Fibroblast of lung (primary cell): Measurements from ENCODE around the gene LIMA1. TPM values are rescaled to one million over a fixed set of nuclear protein-coding genes. Genes with fewer than 3 reads are reported as not detected.
"Not testable (repeated sequence)": the region's sequence is repeated elsewhere in the genome, so short reads cannot be mapped to it uniquely, and the experiment has no call there.

Experiments
- DNase-seq, 2 donors: peaks; one replicate each; pipeline versions ENCODE4 v3.0.0 to v3.0.0-alpha.2; 2010; ENCODE audit warnings: low read depth in 2 of 2
- H2AFZ ChIP-seq: 2 replicates; pipeline ENCODE4 v1.5.1; 2012; ENCODE audit warnings: low read length, control low read depth, inconsistent platforms
- H3K27ac ChIP-seq: 2 replicates; pipeline ENCODE4 v1.5.1; 2011; ENCODE audit warnings: low read length, control low read depth; ENCODE audit not compliant: insufficient read depth
- H3K27me3 ChIP-seq: 2 replicates; pipeline ENCODE4 v1.5.1; 2011; ENCODE audit warnings: mild to moderate bottlenecking, low read length; ENCODE audit not compliant: control insufficient read depth, insufficient read depth
- H3K36me3 ChIP-seq: 2 replicates; pipeline ENCODE4 v1.5.1; 2011; ENCODE audit warnings: low read length; ENCODE audit not compliant: control insufficient read depth, insufficient read depth
- H3K4me1 ChIP-seq: 2 replicates; pipeline ENCODE4 v1.5.1; 2011; ENCODE audit warnings: low read length; ENCODE audit not compliant: control insufficient read depth, insufficient read depth; ENCODE audit errors: extremely low read depth
- H3K4me2 ChIP-seq: 2 replicates; pipeline ENCODE4 v1.5.1; 2011; ENCODE audit warnings: low read length, control low read depth; ENCODE audit not compliant: insufficient read depth; ENCODE audit errors: extremely low read depth
- H3K4me3 ChIP-seq, 4 experiments: fragments of 200-600 bp in 1 of 4; sonication (generic) in 1 of 4; replicated peaks in 1 of 4; 2 replicates each; pipeline ENCODE4 v1.5.1; 2011 to 2016; ENCODE audit warnings: low read length in 4 of 4, low read depth in 3 of 4, mild to moderate bottlenecking in 3 of 4, control low read depth in 2 of 4, inconsistent platforms in 1 of 4, mixed read lengths in 1 of 4; ENCODE audit not compliant: insufficient read depth in 1 of 4; ENCODE audit errors: control extremely low read depth in 1 of 4
- H3K79me2 ChIP-seq: 2 replicates; pipeline ENCODE4 v1.5.1; 2012; ENCODE audit warnings: mild to moderate bottlenecking, low read length, inconsistent platforms; ENCODE audit not compliant: control insufficient read depth, insufficient read depth
- H3K9ac ChIP-seq: 2 replicates; pipeline ENCODE4 v1.5.1; 2011; ENCODE audit warnings: mild to moderate bottlenecking, low read length, control low read depth; ENCODE audit not compliant: insufficient read depth
- H3K9me3 ChIP-seq: 2 replicates; pipeline ENCODE4 v1.5.1; 2012; ENCODE audit warnings: low read depth, low read length; ENCODE audit not compliant: control insufficient read depth, insufficient read depth
- H4K20me1 ChIP-seq: 2 replicates; pipeline ENCODE4 v1.5.1; 2011; ENCODE audit warnings: low read length; ENCODE audit not compliant: control insufficient read depth, insufficient read depth; ENCODE audit errors: extremely low read depth
- EZH2 ChIP-seq: IDR thresholded peaks from 2 replicates; pipeline ENCODE4 v1.5.1; 2012; ENCODE audit warnings: low read length, control low read depth, mild to moderate bottlenecking; ENCODE audit errors: missing control alignments
- polyA plus RNA-seq, 2 donors: library from polyadenylated mRNA; depleted of rRNA in 1 of 2; stranded (reverse) in 1 of 2; unstranded in 1 of 2; fragments of >200 nt; gene quantifications; 2 replicates each; pipeline ENCODE4 v1.2.1, GENCODE V29; 2011 to 2012; ENCODE audit warnings: missing spikeins in 1 of 2
- total RNA-seq: library from RNA; depleted of rRNA; stranded (reverse); fragments of >200 nt; gene quantifications from 2 replicates; pipeline ENCODE4 v1.2.1, GENCODE V29; 2014
- TF ChIP-seq, protein P1 (sequence below), 2 donors: IDR thresholded peaks in 1 of 2; conservative IDR thresholded peaks in 1 of 2; 1 replicate in 1 of 2; 2 replicates in 1 of 2; pipeline ENCODE4 v1.5.1; 2011 to 2012; ENCODE audit warnings: low read length in 2 of 2, control low read depth in 1 of 2, inconsistent platforms in 1 of 2, low read depth in 1 of 2, mild to moderate bottlenecking in 1 of 2

LIMA1 gene
- total and polyA plus RNA-seq, 2 donors (not counting 1 experiment from before 2014, with no cell fraction given) = 171 to 308 TPM

DNA sequence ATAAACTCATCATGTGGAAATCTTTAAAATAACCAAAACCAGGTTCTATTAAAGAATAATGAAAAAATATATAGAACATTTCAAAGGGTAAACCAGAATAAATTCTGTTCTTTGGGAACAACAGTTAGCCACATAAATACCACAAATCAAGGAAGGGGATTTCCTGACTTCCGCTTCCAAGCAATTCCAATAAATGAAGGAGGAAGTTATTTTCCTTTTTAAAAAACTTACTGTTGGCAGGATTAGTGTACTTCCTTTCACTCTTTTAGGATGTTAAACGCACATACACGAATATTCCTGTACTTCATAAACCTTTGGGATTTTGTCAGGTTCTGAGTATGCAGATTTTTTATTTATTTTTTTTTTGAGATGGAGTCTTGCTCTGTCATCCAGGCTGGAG lies 13.7 kb upstream of the LIMA1 start:
- no peak overlapping the region for H3K4me3 ChIP-seq
- no peak overlapping the region for H3K4me2 ChIP-seq
- H4K20me1 ChIP-seq = no peaks in the 10 kb centered on the region
- no peak overlapping the region for H2AFZ ChIP-seq
- H3K4me1 ChIP-seq = no peaks in the 10 kb centered on the region
- no peaks in the 10 kb centered on the region for H3K79me2 ChIP-seq
- no peak for DNase-seq
- H3K9ac ChIP-seq = no peak overlapping the region
- H3K27me3 ChIP-seq = no peaks in the 10 kb centered on the region
- H3K36me3 ChIP-seq = no peaks in the 10 kb centered on the region
- TF ChIP-seq, protein P1, sequence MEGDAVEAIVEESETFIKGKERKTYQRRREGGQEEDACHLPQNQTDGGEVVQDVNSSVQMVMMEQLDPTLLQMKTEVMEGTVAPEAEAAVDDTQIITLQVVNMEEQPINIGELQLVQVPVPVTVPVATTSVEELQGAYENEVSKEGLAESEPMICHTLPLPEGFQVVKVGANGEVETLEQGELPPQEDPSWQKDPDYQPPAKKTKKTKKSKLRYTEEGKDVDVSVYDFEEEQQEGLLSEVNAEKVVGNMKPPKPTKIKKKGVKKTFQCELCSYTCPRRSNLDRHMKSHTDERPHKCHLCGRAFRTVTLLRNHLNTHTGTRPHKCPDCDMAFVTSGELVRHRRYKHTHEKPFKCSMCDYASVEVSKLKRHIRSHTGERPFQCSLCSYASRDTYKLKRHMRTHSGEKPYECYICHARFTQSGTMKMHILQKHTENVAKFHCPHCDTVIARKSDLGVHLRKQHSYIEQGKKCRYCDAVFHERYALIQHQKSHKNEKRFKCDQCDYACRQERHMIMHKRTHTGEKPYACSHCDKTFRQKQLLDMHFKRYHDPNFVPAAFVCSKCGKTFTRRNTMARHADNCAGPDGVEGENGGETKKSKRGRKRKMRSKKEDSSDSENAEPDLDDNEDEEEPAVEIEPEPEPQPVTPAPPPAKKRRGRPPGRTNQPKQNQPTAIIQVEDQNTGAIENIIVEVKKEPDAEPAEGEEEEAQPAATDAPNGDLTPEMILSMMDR (conservative IDR thresholded peaks at IDR 0.05 in 1 of 2, IDR thresholded peaks at IDR 0.05 in 1 of 2; ENCODE audit: low read depth in 1 of 2, low read length in 2 of 2) = no peak
- TF ChIP-seq EZH2 = no peak
- H3K27ac ChIP-seq = no peak overlapping the region
- H3K9me3 ChIP-seq = no peaks in the 10 kb centered on the region

DNA sequence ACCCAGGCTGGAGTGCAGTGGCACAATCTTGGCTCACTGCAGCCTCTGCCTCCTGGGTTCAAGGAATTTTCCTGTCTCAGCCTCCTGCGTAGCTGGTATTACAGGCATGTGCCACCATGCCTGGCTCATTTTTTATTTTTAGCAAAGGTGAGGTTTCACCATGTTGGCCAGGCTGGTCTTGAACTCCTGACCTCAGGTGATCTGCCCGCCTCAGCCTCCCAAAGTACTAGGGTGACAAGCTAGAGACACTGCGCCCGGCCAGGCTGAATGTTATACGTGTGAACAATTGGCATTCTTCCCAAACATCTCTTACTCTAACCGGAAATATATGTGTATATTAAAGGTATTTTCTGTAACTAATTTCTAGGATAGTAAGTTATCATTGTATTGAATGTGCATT lies 13.2 kb upstream of the LIMA1 start:
- H3K27ac ChIP-seq = no peak overlapping the region
- no peak overlapping the region for H3K4me2 ChIP-seq
- no peak overlapping the region for H2AFZ ChIP-seq
- no peaks in the 10 kb centered on the region for H3K79me2 ChIP-seq
- TF ChIP-seq EZH2 = no peak
- TF ChIP-seq, protein P1 (conservative IDR thresholded peaks at IDR 0.05 in 1 of 2, IDR thresholded peaks at IDR 0.05 in 1 of 2; ENCODE audit: low read depth in 1 of 2, low read length in 2 of 2) = no peak
- H4K20me1 ChIP-seq = no peaks in the 10 kb centered on the region
- no peak for DNase-seq
- no peak overlapping the region for H3K4me3 ChIP-seq
- no peaks in the 10 kb centered on the region for H3K36me3 ChIP-seq
- no peaks in the 10 kb centered on the region for H3K4me1 ChIP-seq
- H3K9ac ChIP-seq = no peak overlapping the region
- no peaks in the 10 kb centered on the region for H3K27me3 ChIP-seq
- no peaks in the 10 kb centered on the region for H3K9me3 ChIP-seq

DNA sequence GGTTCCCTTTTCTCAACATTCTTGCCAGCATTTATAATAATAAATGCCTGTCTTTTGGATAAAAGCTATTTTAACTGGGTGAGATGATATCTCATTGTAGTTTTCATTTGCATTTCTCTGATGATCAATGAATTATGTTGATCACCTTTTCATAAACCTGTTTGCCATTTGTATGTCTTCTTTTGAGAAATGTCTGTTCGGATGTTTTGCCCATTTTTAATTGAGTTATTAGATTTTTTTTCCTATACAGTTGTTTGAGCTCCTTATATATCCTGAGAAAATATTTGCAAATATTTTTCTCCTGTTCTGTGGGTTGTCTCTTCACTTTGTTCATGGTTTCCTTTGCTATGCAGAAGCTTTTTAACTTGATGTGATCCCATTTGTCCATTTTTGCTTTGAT lies 8.1 kb upstream of the LIMA1 start:
- H3K79me2 ChIP-seq = no peaks in the 10 kb centered on the region
- no peaks in the 10 kb centered on the region for H3K27me3 ChIP-seq
- TF ChIP-seq, protein P1 (conservative IDR thresholded peaks at IDR 0.05 in 1 of 2, IDR thresholded peaks at IDR 0.05 in 1 of 2; ENCODE audit: low read depth in 1 of 2, low read length in 2 of 2) = no peak
- no peak for TF ChIP-seq EZH2
- no peaks in the 10 kb centered on the region for H3K9me3 ChIP-seq
- no peaks in the 10 kb centered on the region for H4K20me1 ChIP-seq
- no peaks in the 10 kb centered on the region for H3K4me1 ChIP-seq
- H3K9ac ChIP-seq = no peak overlapping the region
- no peak overlapping the region for H2AFZ ChIP-seq
- DNase-seq = no peak
- H3K4me2 ChIP-seq = no peak overlapping the region
- no peak overlapping the region for H3K27ac ChIP-seq
- H3K4me3 ChIP-seq = no peak overlapping the region
- no peaks in the 10 kb centered on the region for H3K36me3 ChIP-seq

DNA sequence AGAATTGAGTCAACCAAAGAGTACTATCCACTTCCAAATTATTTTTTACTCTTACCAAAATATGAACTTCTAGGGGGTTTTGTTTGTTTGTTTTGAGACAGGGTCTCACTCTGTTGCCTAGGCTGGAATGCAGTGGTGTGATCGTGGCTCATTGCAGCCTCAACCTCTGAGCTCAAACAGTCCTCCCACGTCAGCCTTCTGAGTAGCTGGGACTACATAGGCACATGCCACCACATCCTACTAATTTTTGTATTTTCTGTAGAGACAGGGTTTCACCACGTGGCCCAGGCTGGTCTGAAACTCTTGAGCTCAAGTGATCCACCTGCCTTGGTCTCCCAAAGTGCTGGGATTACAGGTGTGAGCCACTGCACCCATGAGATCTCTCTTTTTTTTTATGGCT lies 7.4 kb upstream of the LIMA1 start:
- not testable (repeated sequence) for H3K4me3 ChIP-seq

More for the DNA sequence above, 7.4 kb upstream of the LIMA1 start:
- not testable (repeated sequence) for H3K79me2 ChIP-seq, H3K9me3 ChIP-seq, H3K36me3 ChIP-seq, H3K9ac ChIP-seq, H4K20me1 ChIP-seq, H3K4me1 ChIP-seq, H3K27me3 ChIP-seq, H3K4me2 ChIP-seq, DNase-seq, H2AFZ ChIP-seq, H3K27ac ChIP-seq
